H1 (cell line): ENCODE measurements around the gene EFCAB6. TPM values are rescaled to one million over a fixed set of nuclear protein-coding genes. Genes with fewer than 3 reads are reported as not detected.

ENCODE experiments used
- CBX8 ChIP-seq: fragments of 300-800, 300-1000 bp; sonication (generic); IDR thresholded peaks from 2 replicates; pipeline ENCODE4 v1.7.1; 2016; ENCODE audit warnings: low read depth, low read length, borderline replicate concordance
- CTCF ChIP-seq, 3 experiments: IDR thresholded peaks; 1 replicate in 2 of 3; 2 replicates in 1 of 3; pipeline versions ENCODE4 v1.5.1 to v1.6.1; 2011; ENCODE audit warnings: low read length in 3 of 3, mild to moderate bottlenecking in 3 of 3, inconsistent platforms in 2 of 3, low read depth in 1 of 3, moderate library complexity in 1 of 3; ENCODE audit not compliant: insufficient read depth in 1 of 3; ENCODE audit errors: control extremely low read depth in 1 of 3
- MAX ChIP-seq: IDR thresholded peaks from 2 replicates; pipeline ENCODE4 v1.6.1; 2012; ENCODE audit warnings: inconsistent platforms
- polyA plus RNA-seq, 7 experiments: library from polyadenylated mRNA; depleted of rRNA in 3 of 7; stranded (reverse) in 5 of 7; unstranded in 2 of 7; fragments of >200 nt in 5 of 7; fragments of 200-250 nt in 2 of 7; gene quantifications; 1 replicate in 5 of 7; 2 replicates in 1 of 7; 4 replicates in 1 of 7; pipeline versions ENCODE4 v1.2.1 to v1.2.3, GENCODE V29; 2011 to 2013; ENCODE audit warnings: missing spikeins in 2 of 7, mixed read lengths in 2 of 7
- total RNA-seq: library from RNA; stranded (reverse); fragmentation: NEBNext Ultra II Directional; extraction: Animal tissue kit (Norgen Biotek cat#: 25700); gene quantifications from 2 replicates; pipeline ENCODE4 v1.2.1, GENCODE V29; 2021

Gene EFCAB6
- total and polyA plus RNA-seq, 2 of the 8 experiments (the other 6 are each of a cell fraction or from before 2014, with no cell fraction given) = 0.32 to 1.7 TPM

- TF ChIP-seq MAX = no peak
- no peak for TF ChIP-seq CTCF (IDR thresholded peaks at IDR 0.05; ENCODE audit: control extremely low read depth in 1 of 3, insufficient read depth in 1 of 3, low read depth in 1 of 3, low read length in 3 of 3)
- no peak for TF ChIP-seq CBX8
Observed at GRCh38 chr22:43860126-43860525, 48.0 kb upstream of the EFCAB6 start (continued).
